HG02623 (cell line): ENCODE measurements around the gene CD44.
"Not testable (repeated sequence)": the region's sequence is repeated elsewhere in the genome, so short reads cannot be mapped to it uniquely, and the experiment has no call there.

Experiments used
- ATAC-seq: cut with Tn5 transposase; IDR thresholded peaks from one replicate; pipeline ENCODE4 v1.9.1; 2021; ENCODE audit warnings: moderate library complexity; ENCODE audit not compliant: unreplicated experiment

Gene CD44

GRCh38 chr11:35138943-35139721, at the start of gene CD44:
Gene CD44 (plus strand): TSS chr11:35139171. CDS start chr11:35139304, 133 bp downstream.
- ATAC-seq: peak; percentile 31

GRCh38 chr11:35089666-35090065, 49.3 kb upstream of the CD44 start:
- peak; percentile 77 for ATAC-seq

GRCh38 chr11:35090125-35090524, 48.8 kb upstream of the CD44 start:
- no peak for ATAC-seq

GRCh38 chr11:35090991-35091390, 48.0 kb upstream of the CD44 start:
- ATAC-seq: not testable (repeated sequence)

- no peak for ATAC-seq
Measured at GRCh38 chr11:35096723-35097122, 42.2 kb upstream of the CD44 start.

GRCh38 chr11:35097814-35098455, 41.0 kb upstream of the CD44 start:
- ATAC-seq: no peak

- no peak for ATAC-seq
Measured at GRCh38 chr11:35098855-35099254, 40.1 kb upstream of the CD44 start.

GRCh38 chr11:35099278-35100012, 39.5 kb upstream of the CD44 start:
- no peak for ATAC-seq

GRCh38 chr11:35100013-35100383, 39.0 kb upstream of the CD44 start:
- no peak for ATAC-seq

- no peak for ATAC-seq
Measured at GRCh38 chr11:35101223-35101622, 37.7 kb upstream of the CD44 start.

- no peak for ATAC-seq
Measured at GRCh38 chr11:35102267-35102666, 36.7 kb upstream of the CD44 start.

- ATAC-seq: no peak
Measured at GRCh38 chr11:35103366-35104208, 35.4 kb upstream of the CD44 start.

GRCh38 chr11:35104655-35105054, 34.3 kb upstream of the CD44 start:
- ATAC-seq: no peak

GRCh38 chr11:35105319-35106079, 33.5 kb upstream of the CD44 start:
- ATAC-seq: no peak

- ATAC-seq: no peak
Measured at GRCh38 chr11:35106595-35106994, 32.4 kb upstream of the CD44 start.

GRCh38 chr11:35107861-35108260, 31.1 kb upstream of the CD44 start:
- no peak for ATAC-seq

GRCh38 chr11:35108336-35108735, 30.6 kb upstream of the CD44 start:
- ATAC-seq: not testable (repeated sequence)

GRCh38 chr11:35109041-35109440, 29.9 kb upstream of the CD44 start:
- ATAC-seq: no peak

- no peak for ATAC-seq
Measured at GRCh38 chr11:35109827-35110226, 29.1 kb upstream of the CD44 start.
